ENCODE results near the gene CFAP46.
"Not testable (repeated sequence)": the region's sequence is repeated elsewhere in the genome, so short reads cannot be mapped to it uniquely, and the experiment has no call there.

CFAP46 gene

GRCh38 chr10:132893786-132894185, 48.6 kb downstream of the CFAP46 start:
- DNase-seq, result not testable (repeated sequence)

- no peak for DNase-seq
Observed at GRCh38 chr10:132893090-132893489, 49.3 kb downstream of the CFAP46 start.

GRCh38 chr10:132892004-132892403, 50.4 kb downstream of the CFAP46 start:
- DNase-seq, result no peak

- no peak for DNase-seq
Observed at GRCh38 chr10:132891368-132891767, 51.0 kb downstream of the CFAP46 start.

- no peak for DNase-seq
Observed at GRCh38 chr10:132890301-132890700, 52.1 kb downstream of the CFAP46 start.

- no peak for DNase-seq
Observed at GRCh38 chr10:132889556-132889955, 52.8 kb downstream of the CFAP46 start.

- no peak for DNase-seq
Observed at GRCh38 chr10:132888898-132889490, 53.4 kb downstream of the CFAP46 start.

- DNase-seq, result not testable (repeated sequence)
Observed at GRCh38 chr10:132888446-132888845, 53.9 kb downstream of the CFAP46 start.

GRCh38 chr10:132886211-132887099, 55.9 kb downstream of the CFAP46 start:
- DNase-seq, result no peak

- no peak for DNase-seq
Observed at GRCh38 chr10:132885451-132886210, 56.7 kb downstream of the CFAP46 start.

GRCh38 chr10:132884691-132885271, 57.6 kb downstream of the CFAP46 start:
- no peak for DNase-seq

GRCh38 chr10:132884041-132884440, 58.3 kb downstream of the CFAP46 start:
- no peak for DNase-seq

GRCh38 chr10:132883391-132883881, 58.9 kb downstream of the CFAP46 start:
- DNase-seq, result no peak

GRCh38 chr10:132882069-132882951, 60.1 kb downstream of the CFAP46 start:
- DNase-seq, result no peak

- DNase-seq, result no peak
Observed at GRCh38 chr10:132881186-132881920, 61.0 kb downstream of the CFAP46 start.

- DNase-seq, result no peak
Observed at GRCh38 chr10:132880128-132880981, 62.0 kb downstream of the CFAP46 start.

- DNase-seq, result no peak
Observed at GRCh38 chr10:132879408-132880127, 62.8 kb downstream of the CFAP46 start.

- DNase-seq, result no peak
Observed at GRCh38 chr10:132878730-132879407, 63.5 kb downstream of the CFAP46 start.
